GM19397 (cell line): ENCODE measurements around the gene ARL10.
A peak's percentile ranks its signal among the peaks of the same experiment; 100 is the strongest.
"Not testable (repeated sequence)": the region's sequence is repeated elsewhere in the genome, so short reads cannot be mapped to it uniquely, and the experiment has no call there.

Source experiments
- ATAC-seq: cut with Tn5 transposase; IDR thresholded peaks from one replicate; pipeline ENCODE4 v1.9.1; 2021; ENCODE audit warnings: mild to moderate bottlenecking, moderate library complexity; ENCODE audit not compliant: unreplicated experiment

ARL10 gene

GRCh38 chr5:176388444-176389134 lies 23.3 kb downstream of the ARL10 start, which contains the start of the genes HIGD2A and NOP16:
Gene HIGD2A (plus strand): TSS chr5:176388751. CDS start chr5:176388820, 69 bp downstream.
Gene NOP16 (minus strand): TSS chr5:176388598. CDS start chr5:176388539, 59 bp downstream.
- peak; percentile 79 for ATAC-seq

- peak; percentile 31 for ATAC-seq
Measured at GRCh38 chr5:176389135-176390123, 24.1 kb downstream of the ARL10 start.

GRCh38 chr5:176391479-176391878 lies 26.2 kb downstream of the ARL10 start:
- no peak for ATAC-seq

- no peak for ATAC-seq
Measured at GRCh38 chr5:176391999-176392398, 26.7 kb downstream of the ARL10 start.

GRCh38 chr5:176392526-176392925 lies 27.2 kb downstream of the ARL10 start:
- no peak for ATAC-seq

GRCh38 chr5:176394096-176394495 lies 28.8 kb downstream of the ARL10 start:
- no peak for ATAC-seq

GRCh38 chr5:176394881-176395675 lies 29.8 kb downstream of the ARL10 start:
- ATAC-seq = no peak

GRCh38 chr5:176396330-176396729 lies 31.0 kb downstream of the ARL10 start:
- ATAC-seq = no peak

- no peak for ATAC-seq
Measured at GRCh38 chr5:176397736-176398420, 32.6 kb downstream of the ARL10 start.

- ATAC-seq = no peak
Measured at GRCh38 chr5:176400382-176401156, 35.3 kb downstream of the ARL10 start.

- ATAC-seq = no peak
Measured at GRCh38 chr5:176401281-176402205, 36.3 kb downstream of the ARL10 start.

GRCh38 chr5:176405656-176406435 lies 40.6 kb downstream of the ARL10 start:
- ATAC-seq = no peak

GRCh38 chr5:176406436-176407052 lies 41.3 kb downstream of the ARL10 start:
- ATAC-seq = no peak

GRCh38 chr5:176407456-176408251 lies 42.4 kb downstream of the ARL10 start:
- no peak for ATAC-seq

- not testable (repeated sequence) for ATAC-seq
Measured at GRCh38 chr5:176408252-176408573, 42.9 kb downstream of the ARL10 start.

- ATAC-seq = no peak
Measured at GRCh38 chr5:176408590-176408989, 43.3 kb downstream of the ARL10 start.

GRCh38 chr5:176409765-176410164 lies 44.5 kb downstream of the ARL10 start:
- ATAC-seq = no peak
